ENCODE measurements around the gene MROH7. TPM values are rescaled to one million over a fixed set of nuclear protein-coding genes. Genes with fewer than 3 reads are reported as not detected.

MROH7 gene
- total and polyA plus RNA-seq, 8 donors: 0.68 to 33.8 (median 5.2) TPM

GRCh38 chr1:54714881-54715492, 73.4 kb downstream of the MROH7 start:
- Histone ChIP-seq H3K4me3 (peak overlapping the region; percentile 84 to 94 (median 90)), H3K27me3 (no peaks in the 10 kb centered on the region), H3K9me3 (no peaks in the 10 kb centered on the region), H3K36me3 (peaks cover 0 to 26% (median 24%) of the 10 kb centered on the region in 4 donors), H3K4me1 (peaks cover 7 to 36% (median 16%) of the 10 kb centered on the region in 4 donors), H3K27ac (peak overlapping the region; percentile 43 to 89 (median 82))
- DNase-seq: no peak
- TF ChIP-seq EP300 (IDR thresholded peaks at IDR 0.05): no peak
- no peak for TF ChIP-seq POLR2A (IDR thresholded peaks at IDR 0.05)
- no peak for TF ChIP-seq POLR2AphosphoS5 (IDR thresholded peaks at IDR 0.05)
- no peak for TF ChIP-seq CTCF (IDR thresholded peaks at IDR 0.05)
- intact Hi-C loops (cut with DNase I; ENCODE audit: low total_unique reads): no loop called here
- WGBS, 5 donors: 93 to 95% (median 94%) methylated on average over 7 of the region's 7 CpGs

- peak; percentile 87 to 94 for DNase-seq
- peak within 1 kb of the TSS; percentile 62 to 89 (median 82) for H3K27ac ChIP-seq
Observed at GRCh38 chr1:54715493-54716298, 74.1 kb downstream of the MROH7 start, which contains the start of gene TTC4. Gene TTC4, plus strand, starts transcription at chr1:54715861. Its CDS starts 48 bp downstream, at chr1:54715909.

GRCh38 chr1:54716299-54717047, 74.9 kb downstream of the MROH7 start:
- intact Hi-C loops (cut with DNase I; ENCODE audit: low total_unique reads): no loop called here
- WGBS, 5 donors: 23 to 38% (median 29%) methylated on average over 8 of the region's 8 CpGs
- DNase-seq: no peak
- TF ChIP-seq CTCF (IDR thresholded peaks at IDR 0.05) (no peak), POLR2AphosphoS5 (IDR thresholded peaks at IDR 0.05) (no peak), POLR2A (IDR thresholded peaks at IDR 0.05) (no peak), EP300 (IDR thresholded peaks at IDR 0.05) (no peak)
- H3K4me1 ChIP-seq: peaks cover 7 to 36% (median 16%) of the 10 kb centered on the region in 4 donors
- H3K9me3 ChIP-seq: no peaks in the 10 kb centered on the region
- H3K4me3 ChIP-seq: peak overlapping the region; percentile 84 to 94 (median 90)
- H3K27me3 ChIP-seq: no peaks in the 10 kb centered on the region
- peak overlapping the region; percentile 62 to 89 (median 82) for H3K27ac ChIP-seq
- peaks cover 2 to 41% (median 36%) of the 10 kb centered on the region in 4 donors for H3K36me3 ChIP-seq

More at GRCh38 chr1:54715493-54716298, 74.1 kb downstream of the MROH7 start, which contains the start of gene TTC4:
- 0 to 1% (median 1%) methylated on average over 37 to 51 of the region's 51 CpGs for WGBS, 5 donors
- H3K36me3 ChIP-seq: peaks cover 0 to 33% (median 29%) of the 10 kb centered on the region in 4 donors
- no peak for TF ChIP-seq POLR2A (IDR thresholded peaks at IDR 0.05)
- TF ChIP-seq POLR2AphosphoS5 (IDR thresholded peaks at IDR 0.05): peak; percentile 60 to 90 (median 68)
- no peaks in the 10 kb centered on the region for H3K9me3 ChIP-seq
- intact Hi-C loops (cut with DNase I; ENCODE audit: low total_unique reads): no loop called here
- H3K27me3 ChIP-seq: no peaks in the 10 kb centered on the region
- H3K4me3 ChIP-seq: peak within 1 kb of the TSS; percentile 84 to 94 (median 90)
- H3K4me1 ChIP-seq: peaks cover 7 to 36% (median 16%) of the 10 kb centered on the region in 4 donors

GRCh38 chr1:54721719-54722118, 80.1 kb downstream of the MROH7 start:
- Histone ChIP-seq H3K4me1 (peaks cover 1 to 21% (median 6%) of the 10 kb centered on the region in 4 donors), H3K27ac (no peak overlapping the region), H3K36me3 (peaks cover 37 to 93% (median 88%) of the 10 kb centered on the region in 4 donors), H3K4me3 (no peak overlapping the region), H3K27me3 (no peaks in the 10 kb centered on the region), H3K9me3 (no peaks in the 10 kb centered on the region)
- intact Hi-C loops (cut with DNase I; ENCODE audit: low total_unique reads): no loop called here
- TF ChIP-seq POLR2A (IDR thresholded peaks at IDR 0.05) (no peak), CTCF (IDR thresholded peaks at IDR 0.05) (no peak), POLR2AphosphoS5 (IDR thresholded peaks at IDR 0.05) (no peak), EP300 (IDR thresholded peaks at IDR 0.05) (no peak)
- DNase-seq: no peak
